HG03060 (cell line): ENCODE results near the gene HAUS5.

ENCODE experiments used
- ATAC-seq: cut with Tn5 transposase; IDR thresholded peaks from one replicate; pipeline ENCODE4 v1.9.1; 2021; ENCODE audit warnings: low read depth, moderate number of reproducible peaks; ENCODE audit not compliant: unreplicated experiment

Gene HAUS5

DNA sequence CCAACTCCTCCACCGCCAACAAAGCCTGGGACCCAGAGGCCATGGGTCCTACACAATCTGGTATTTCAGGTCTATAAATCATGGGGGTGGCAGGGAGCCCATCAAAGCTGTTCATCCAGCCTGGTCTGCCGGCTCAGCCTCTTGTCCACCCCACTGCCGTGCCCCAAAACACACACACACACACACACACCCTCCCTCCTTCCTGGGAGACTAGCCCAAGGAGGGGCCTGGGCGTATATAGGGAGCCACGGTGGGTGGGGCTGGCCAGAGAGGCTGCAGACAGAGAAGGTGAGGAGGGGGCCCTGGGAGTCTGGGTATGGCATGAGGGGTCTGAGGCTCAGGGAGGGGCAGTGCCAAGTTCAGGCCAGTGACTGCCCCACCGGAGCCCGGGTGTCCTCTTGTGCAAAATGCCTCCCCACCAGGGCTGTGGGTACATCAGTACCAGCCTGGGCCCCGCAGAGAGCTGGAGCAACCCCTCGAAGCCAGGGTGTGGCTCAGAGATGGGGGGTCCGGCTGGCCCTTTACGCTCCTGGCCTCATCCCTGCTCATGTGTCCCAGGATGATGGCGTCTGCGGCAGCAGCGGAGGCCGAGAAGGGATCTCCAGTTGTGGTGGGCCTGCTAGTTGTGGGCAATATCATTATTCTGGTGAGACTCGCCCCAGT lies 53.8 kb downstream of the HAUS5 start, which contains the start of gene UPK1A:
UPK1A (plus strand) TSS at position 267 of the 663 bp plus-strand sequence; CDS start at position 563, 296 bp downstream.
- no peak for ATAC-seq

DNA sequence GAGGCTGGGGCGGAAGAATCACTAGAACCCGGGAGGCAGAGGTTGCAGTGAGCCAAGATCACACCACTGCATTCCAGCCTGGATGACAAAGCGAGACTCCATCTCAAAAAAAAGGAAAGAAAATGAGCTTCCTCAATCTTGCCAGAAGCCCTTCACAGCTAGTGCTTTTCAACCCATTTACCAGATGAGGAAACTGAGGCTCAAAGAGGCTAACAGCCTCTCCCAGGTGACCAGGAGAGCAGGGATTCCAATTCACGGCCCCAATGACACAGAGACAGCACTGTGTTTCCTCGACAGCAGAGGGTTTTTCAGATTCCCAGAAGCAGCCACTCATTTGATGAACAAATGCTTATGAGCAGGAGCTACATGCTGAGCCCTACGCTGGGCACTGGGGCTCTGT lies 57.0 kb downstream of the HAUS5 start:
- no peak for ATAC-seq

DNA sequence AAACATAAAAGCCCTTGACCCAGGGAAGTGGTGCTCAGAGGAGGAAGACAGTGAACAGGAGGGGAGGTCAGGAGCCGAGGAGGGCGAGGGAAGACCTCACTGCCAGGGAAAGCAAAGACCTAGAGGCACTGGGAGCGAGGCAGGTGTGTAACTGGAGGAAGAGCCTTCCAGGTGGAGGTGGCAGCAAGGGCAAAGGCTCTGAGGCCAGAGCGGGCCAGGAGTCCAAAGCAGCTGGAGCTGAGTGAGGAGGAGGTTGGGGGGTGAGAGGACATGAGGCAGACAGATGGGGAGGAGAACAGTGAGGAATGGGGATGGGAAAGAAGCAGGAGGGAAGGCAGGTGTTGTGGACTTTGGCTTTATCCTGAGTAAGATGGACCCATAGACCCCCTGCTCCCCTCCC lies 57.4 kb downstream of the HAUS5 start:
- no peak for ATAC-seq

DNA sequence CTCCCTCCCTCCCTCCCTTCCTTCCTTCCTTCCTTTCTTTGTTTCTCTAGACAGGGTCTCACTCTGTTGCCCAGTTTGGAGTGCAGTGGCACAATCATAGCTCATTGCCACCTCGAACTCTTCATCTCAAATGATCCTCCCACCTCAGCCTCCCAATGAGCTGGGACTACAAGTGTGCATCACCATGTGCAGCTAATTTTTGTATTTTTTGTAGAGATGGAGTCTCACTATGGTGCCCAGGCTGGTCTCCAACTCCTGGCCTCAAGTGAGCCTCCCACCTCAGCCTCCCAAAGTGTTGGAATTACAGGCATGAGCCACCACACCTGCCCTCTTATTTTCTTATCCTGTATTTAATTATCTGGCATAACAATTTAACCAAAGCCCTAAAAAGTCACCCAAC lies 58.2 kb downstream of the HAUS5 start:
- ATAC-seq = no peak

DNA sequence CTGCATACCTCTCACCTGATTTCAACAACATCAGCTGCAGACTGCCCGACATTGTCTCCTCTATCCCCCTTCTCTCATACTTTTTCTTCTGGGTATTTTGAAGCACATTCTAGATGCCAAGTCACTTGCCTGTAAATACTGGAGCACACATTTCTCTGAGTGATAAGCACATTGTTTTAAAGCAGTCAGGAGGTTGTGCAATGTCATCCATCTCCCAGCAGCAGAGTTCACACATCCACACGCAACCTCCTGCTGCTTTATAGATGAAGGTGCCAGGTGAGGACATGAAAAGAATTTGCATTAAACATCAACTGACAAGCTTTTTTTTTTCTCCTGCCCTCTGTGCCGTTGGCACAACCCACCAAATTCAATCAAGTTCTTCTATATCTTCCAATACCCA lies 59.3 kb downstream of the HAUS5 start:
- ATAC-seq = no peak

DNA sequence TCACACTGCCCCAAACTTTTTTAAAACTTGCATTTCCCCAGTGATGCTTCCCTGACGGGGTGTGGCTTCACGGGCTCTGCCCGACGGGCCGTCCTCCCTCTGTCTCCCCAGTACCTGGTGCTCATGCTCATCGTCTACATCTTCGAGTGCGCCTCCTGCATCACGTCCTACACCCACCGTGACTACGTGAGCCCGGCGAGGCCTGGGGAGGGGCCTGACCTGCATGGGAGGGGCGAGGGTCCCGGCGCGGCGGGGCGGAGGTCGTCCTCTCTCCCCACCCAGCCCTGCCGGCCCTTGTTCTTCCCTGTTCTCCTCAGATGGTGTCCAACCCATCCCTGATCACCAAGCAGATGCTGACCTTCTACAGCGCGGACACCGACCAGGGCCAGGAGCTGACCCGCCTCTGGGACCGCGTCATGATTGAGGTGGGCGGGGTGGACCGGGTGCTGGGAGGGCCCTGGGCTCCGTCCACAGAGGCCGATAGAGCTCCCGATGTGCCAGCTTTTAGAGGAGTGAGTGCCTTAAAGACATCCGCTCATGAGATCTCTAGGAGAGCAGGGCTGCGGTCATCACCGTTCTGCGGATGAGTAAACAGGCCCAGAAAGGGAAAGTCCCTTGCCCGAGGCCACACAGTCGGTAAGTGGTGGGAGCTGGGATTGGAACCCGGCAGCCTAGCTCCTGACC lies 60.7 kb downstream of the HAUS5 start:
- no peak for ATAC-seq
